Measurements from ENCODE around the gene ATP6V1D.
A peak's percentile ranks its signal among the peaks of the same experiment; 100 is the strongest.
"Not testable (repeated sequence)": the region's sequence is repeated elsewhere in the genome, so short reads cannot be mapped to it uniquely, and the experiment has no call there.

The ATP6V1D gene

GRCh38 chr14:67359775-67360469 lies at the start of gene ATP6V1D, which contains the start of gene EIF2S1:
TSS of gene ATP6V1D (minus strand) at chr14:67359804. CDS start at chr14:67359698, 106 bp downstream.
TSS of gene EIF2S1 (plus strand) at chr14:67360328. CDS start at chr14:67364768, 4,440 bp downstream.
- peak within 1 kb of the TSS; percentile 86 for H3K27ac ChIP-seq
- TF ChIP-seq ZFX (IDR thresholded peaks at IDR 0.05; ENCODE audit: borderline replicate concordance) (no peak), CTCF (IDR thresholded peaks at IDR 0.05) (peak; percentile 95)

GRCh38 chr14:67408122-67408801 lies 48.7 kb upstream of the ATP6V1D start:
- not testable (repeated sequence) for H3K27ac ChIP-seq

- TF ChIP-seq ZFX (IDR thresholded peaks at IDR 0.05; ENCODE audit: borderline replicate concordance): no peak
- no peak for TF ChIP-seq CTCF (IDR thresholded peaks at IDR 0.05)
- no peak overlapping the region for H3K27ac ChIP-seq
Measured at GRCh38 chr14:67405771-67406170, 46.2 kb upstream of the ATP6V1D start.

GRCh38 chr14:67400434-67400833 lies 40.8 kb upstream of the ATP6V1D start:
- H3K27ac ChIP-seq: no peak overlapping the region
- TF ChIP-seq CTCF (IDR thresholded peaks at IDR 0.05) (no peak), ZFX (IDR thresholded peaks at IDR 0.05; ENCODE audit: borderline replicate concordance) (no peak)

GRCh38 chr14:67397536-67397935 lies 37.9 kb upstream of the ATP6V1D start:
- no peak overlapping the region for H3K27ac ChIP-seq
- TF ChIP-seq CTCF (IDR thresholded peaks at IDR 0.05): no peak

GRCh38 chr14:67396381-67396970 lies 36.9 kb upstream of the ATP6V1D start:
- no peak overlapping the region for H3K27ac ChIP-seq
- TF ChIP-seq ZFX (IDR thresholded peaks at IDR 0.05; ENCODE audit: borderline replicate concordance) (no peak), CTCF (IDR thresholded peaks at IDR 0.05) (no peak)

GRCh38 chr14:67395876-67396189 lies 36.2 kb upstream of the ATP6V1D start:
- no peak for TF ChIP-seq ZFX (IDR thresholded peaks at IDR 0.05; ENCODE audit: borderline replicate concordance)
- TF ChIP-seq CTCF (IDR thresholded peaks at IDR 0.05): no peak
- no peak overlapping the region for H3K27ac ChIP-seq

All from 22Rv1 (cell line).